Stomach (tissue), 9 donors: ENCODE data around the gene HSPBP1. TPM values are rescaled to one million over a fixed set of nuclear protein-coding genes. Genes with fewer than 3 reads are reported as not detected.

Source experiments
- DNase-seq, 2 donors: peaks; one replicate each; pipeline versions ENCODE4 v3.0.0 to v3.0.0-alpha.2; 2013 to 2019
- H3K27ac ChIP-seq, 5 donors: fragments of 200-600 bp in 4 of 5; sonication (generic) in 4 of 5; one replicate each; pipeline ENCODE4 v1.5.1; 2013 to 2019; ENCODE audit warnings: mild to moderate bottlenecking in 1 of 5, moderate library complexity in 1 of 5
- H3K27me3 ChIP-seq, 3 donors: fragments of 200-600 bp; sonication (generic); one replicate each; pipeline ENCODE4 v1.5.1; 2017 to 2019; ENCODE audit warnings: mixed run types in 1 of 3
- H3K36me3 ChIP-seq, 4 donors: fragments of 200-600 bp; sonication (generic); 1 replicate in 3 of 4; 2 replicates in 1 of 4; pipeline ENCODE4 v1.5.1; 2016 to 2019
- H3K4me1 ChIP-seq, 4 donors: fragments of 200-600 bp; sonication (generic); one replicate each; pipeline ENCODE4 v1.5.1; 2016 to 2019
- H3K4me3 ChIP-seq, 4 donors: fragments of 200-600 bp; sonication (generic) in 3 of 4; one replicate each; pipeline ENCODE4 v1.5.1; 2016 to 2019; ENCODE audit warnings: mild to moderate bottlenecking in 1 of 4
- H3K9me3 ChIP-seq, 4 donors: fragments of 200-600 bp; sonication (generic); one replicate each; pipeline ENCODE4 v1.5.1; 2016 to 2019
- CTCF ChIP-seq, 7 experiments: fragments of 450-650 bp in 4 of 7; fragments of 200-600 bp in 3 of 7; sonication (generic) in 3 of 7; IDR thresholded peaks; one replicate each; pipeline ENCODE4 v1.5.1; 2016 to 2019; ENCODE audit warnings: antibody characterized with exemption in 7 of 7, control low read depth in 2 of 7, mild to moderate bottlenecking in 1 of 7
- EP300 ChIP-seq: sonication (generic); formaldehyde crosslinking; IDR thresholded peaks from one replicate; pipeline ENCODE4 v1.6.1; 2017; ENCODE audit warnings: antibody characterized with exemption
- POLR2A ChIP-seq, 4 donors: fragments of 450-650 bp; IDR thresholded peaks; one replicate each; pipeline ENCODE4 v1.6.1; 2016; ENCODE audit warnings: antibody characterized with exemption in 4 of 4, control low read depth in 2 of 4, mild to moderate bottlenecking in 1 of 4, moderate library complexity in 1 of 4
- POLR2AphosphoS5 ChIP-seq, 3 donors: sonication (generic); formaldehyde crosslinking; IDR thresholded peaks; one replicate each; pipeline ENCODE4 v1.6.1; 2016; ENCODE audit warnings: antibody characterized with exemption in 3 of 3
- WGBS, 5 donors: extraction: QIAGEN DNeasy Blood & Tissue Kit in 3 of 5; methylation state at CpG; one replicate each; pipeline versions ENCODE4 v1.1.5 to v1.1.7; 2013 to 2018; 5-methylcytosine and 5-hydroxymethylcytosine counted together
- intact Hi-C: fragments of 100-400 bp; cut with DNase I; formaldehyde crosslinking; loops from one replicate; pipeline ENCODE4 v1.15.1; 2023; ENCODE audit warnings: low total_unique reads
- polyA plus RNA-seq, 3 donors: library from polyadenylated mRNA; stranded (reverse); fragments of 200-250 nt; gene quantifications; one replicate each; pipeline ENCODE4 v1.2.3, GENCODE V29; 2013
- total RNA-seq, 5 donors: library from RNA; depleted of rRNA; stranded (reverse); fragments of >200 nt; gene quantifications; one replicate each; pipeline versions ENCODE4 v1.1.0 to v1.2.3, GENCODE V29; 2014 to 2016
- donor health status: healthy with polysubstance abuse.
- donor health status: Bipolar disorder and iron deficiency.
- donor health status: healthy.

Gene HSPBP1
- total and polyA plus RNA-seq, 8 donors = 5.3 to 69.2 (median 26.3) TPM

DNA sequence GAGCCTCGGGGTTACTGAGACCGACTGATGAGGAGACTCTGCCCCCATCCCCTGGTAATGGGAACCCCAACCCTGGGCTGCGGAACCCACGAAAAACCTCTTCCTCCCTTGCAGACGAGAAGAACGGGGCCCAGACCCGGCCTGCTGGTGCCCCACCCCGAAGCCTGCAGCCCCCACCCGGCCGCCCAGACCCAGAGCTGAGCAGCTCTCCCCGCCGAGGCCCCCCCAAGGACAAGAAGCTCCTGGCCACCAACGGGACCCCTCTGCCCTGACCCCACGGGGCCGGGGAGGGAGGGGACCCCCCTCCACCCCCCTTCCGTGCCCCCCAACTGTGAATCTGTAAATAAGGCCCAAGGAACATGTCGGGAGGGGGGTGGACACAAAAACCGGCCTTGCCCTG, 31.9 kb upstream of the HSPBP1 start:
- peaks cover 0 to 34% (median 8%) of the 10 kb centered on the region in 4 donors for H3K36me3 ChIP-seq
- WGBS, 5 donors = 69 to 85% (median 79%) methylated on average over 5 to 18 of the region's 18 CpGs

DNA sequence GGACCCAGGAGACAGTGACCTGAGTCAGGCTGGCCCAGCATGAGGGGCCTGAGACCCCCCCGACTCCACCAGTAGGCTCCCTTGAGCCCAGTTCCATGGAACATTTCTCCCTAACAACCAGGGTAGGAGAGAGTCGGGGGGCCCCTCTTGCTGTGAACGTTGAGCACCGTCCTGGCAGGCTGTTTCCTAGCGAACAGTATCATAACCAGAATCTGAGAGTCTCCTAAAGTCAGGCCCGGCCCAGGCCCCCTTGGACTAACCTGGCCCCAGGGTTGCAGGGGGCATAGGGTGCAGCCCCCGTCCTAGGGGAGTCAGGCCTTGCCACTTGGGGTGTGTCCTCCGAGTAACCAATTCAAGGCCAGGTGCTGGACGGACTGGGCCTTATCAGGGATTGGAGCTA, 31.5 kb upstream of the HSPBP1 start:
- Histone ChIP-seq H3K36me3 (peaks cover 0 to 38% (median 12%) of the 10 kb centered on the region in 4 donors), H3K4me1 (no peaks in the 10 kb centered on the region), H3K27ac (no peak overlapping the region), H3K9me3 (no peaks in the 10 kb centered on the region), H3K4me3 (no peak overlapping the region), H3K27me3 (no peaks in the 10 kb centered on the region)
- DNase-seq = no peak
- TF ChIP-seq CTCF (IDR thresholded peaks at IDR 0.05) (no peak), EP300 (no peak), POLR2AphosphoS5 (IDR thresholded peaks at IDR 0.05) (no peak), POLR2A (IDR thresholded peaks at IDR 0.05) (no peak)
- 82 to 90% (median 83%) methylated on average over 1 to 9 of the region's 9 CpGs for WGBS, 5 donors
- intact Hi-C loops = no loop called here

More for the DNA sequence above, 31.9 kb upstream of the HSPBP1 start:
- DNase-seq = no peak
- H3K27me3 ChIP-seq = no peaks in the 10 kb centered on the region
- H3K4me1 ChIP-seq = no peaks in the 10 kb centered on the region
- no peak overlapping the region for H3K27ac ChIP-seq
- no peak for TF ChIP-seq POLR2A (IDR thresholded peaks at IDR 0.05)
- no peak for TF ChIP-seq CTCF (IDR thresholded peaks at IDR 0.05)
- no peak for TF ChIP-seq EP300
- no peak for TF ChIP-seq POLR2AphosphoS5 (IDR thresholded peaks at IDR 0.05)
- intact Hi-C loops = no loop called here
- H3K9me3 ChIP-seq = no peaks in the 10 kb centered on the region
- no peak overlapping the region for H3K4me3 ChIP-seq

DNA sequence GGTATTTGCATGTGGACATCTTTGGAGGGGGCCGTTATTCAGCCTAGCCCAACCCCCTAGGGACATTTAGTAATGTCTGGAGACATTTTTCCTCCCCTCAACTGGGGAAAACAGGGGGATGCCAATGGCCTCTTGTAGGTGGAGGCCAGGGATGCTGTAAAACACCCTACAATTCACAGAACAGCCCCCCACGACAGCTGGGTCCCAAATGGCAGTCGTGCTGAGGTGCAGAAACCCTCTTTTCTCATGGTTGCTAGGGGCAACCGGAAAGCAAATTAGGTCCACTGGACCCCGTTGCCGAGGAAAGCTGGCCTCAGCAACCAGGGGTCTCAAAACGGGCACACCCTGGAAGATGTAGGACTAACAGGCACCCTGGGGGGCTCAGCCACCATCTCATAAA, 30.6 kb upstream of the HSPBP1 start:
- DNase-seq = no peak
- no peaks in the 10 kb centered on the region for H3K9me3 ChIP-seq
- WGBS, 5 donors = 77 to 83% (median 80%) methylated on average over 7 of the region's 7 CpGs
- H3K4me1 ChIP-seq = no peaks in the 10 kb centered on the region
- peaks cover 0 to 45% (median 16%) of the 10 kb centered on the region in 4 donors for H3K36me3 ChIP-seq
- no peak for TF ChIP-seq CTCF (IDR thresholded peaks at IDR 0.05)
- TF ChIP-seq POLR2A (IDR thresholded peaks at IDR 0.05) = no peak
- TF ChIP-seq POLR2AphosphoS5 (IDR thresholded peaks at IDR 0.05) = no peak
- no peak for TF ChIP-seq EP300
- intact Hi-C loops = no loop called here
- no peaks in the 10 kb centered on the region for H3K27me3 ChIP-seq
- no peak overlapping the region for H3K4me3 ChIP-seq
- no peak overlapping the region for H3K27ac ChIP-seq

DNA sequence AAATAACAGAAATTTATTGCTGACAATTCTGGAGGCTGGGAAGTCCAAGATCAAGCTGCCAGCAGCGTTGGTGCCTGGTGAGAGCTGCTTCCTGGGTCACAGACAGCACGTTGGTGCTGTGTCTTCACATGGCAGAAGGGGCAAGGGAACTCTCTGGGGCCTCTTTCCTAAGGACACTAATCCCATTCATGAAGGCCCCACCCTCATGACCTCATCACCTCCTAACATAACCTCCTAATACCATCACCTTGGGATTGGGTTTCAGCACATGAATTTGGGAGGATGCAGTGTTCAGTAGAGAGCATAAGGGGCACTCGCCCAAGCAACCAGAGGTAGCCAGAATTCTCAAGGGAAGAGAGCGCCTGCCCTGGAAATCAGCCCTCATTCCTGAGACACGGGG, 29.5 kb upstream of the HSPBP1 start:
- Histone ChIP-seq H3K27ac (no peak overlapping the region), H3K4me1 (no peaks in the 10 kb centered on the region), H3K27me3 (no peaks in the 10 kb centered on the region), H3K36me3 (peaks cover 0 to 45% (median 18%) of the 10 kb centered on the region in 4 donors), H3K9me3 (no peaks in the 10 kb centered on the region), H3K4me3 (no peak overlapping the region)
- TF ChIP-seq CTCF (IDR thresholded peaks at IDR 0.05) (no peak), POLR2AphosphoS5 (IDR thresholded peaks at IDR 0.05) (no peak), POLR2A (IDR thresholded peaks at IDR 0.05) (no peak)
- no peak for DNase-seq
- 88 to 94% (median 89%) methylated on average over 5 of the region's 5 CpGs for WGBS, 5 donors
- intact Hi-C loops = loop anchor here (10.0 kb wide), 1 partner anchor 105 kb away; no protein-coding TSS in a partner anchor
